B cell (primary cell): ENCODE data around the gene TMEM164.

Source experiments
- CTCF ChIP-seq: fragments of 200-600 bp; IDR thresholded peaks from one replicate; pipeline ENCODE4 v1.8.0; 2022; ENCODE audit warnings: antibody characterized with exemption, mild to moderate bottlenecking
- EZH2 ChIP-seq: IDR thresholded peaks from 2 replicates; pipeline ENCODE4 v1.6.1; 2012; ENCODE audit warnings: borderline replicate concordance, low read depth, mild to moderate bottlenecking, moderate library complexity, low read length; ENCODE audit not compliant: insufficient read depth, poor library complexity, severe bottlenecking

DNA sequence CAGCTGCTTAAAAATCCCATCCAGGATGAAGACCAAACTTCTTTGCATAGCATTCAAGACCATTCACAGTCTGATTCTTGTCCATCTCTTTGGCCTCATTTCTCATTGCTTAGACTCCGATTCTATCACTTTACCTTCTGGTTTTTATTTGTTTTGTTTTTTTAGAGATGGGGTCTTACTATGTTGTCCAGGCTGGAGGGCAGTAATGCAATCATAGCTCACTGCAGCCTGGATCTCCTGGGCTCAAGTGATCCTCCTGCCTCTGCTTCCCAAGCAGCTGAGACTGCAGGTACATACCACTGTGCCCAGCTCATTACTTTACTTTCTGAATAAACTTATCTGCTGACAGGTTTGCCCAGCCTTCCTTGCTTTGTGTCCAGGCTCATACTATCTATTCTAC lies 152.8 kb downstream of the TMEM164 start:
- TF ChIP-seq CTCF: no peak
- TF ChIP-seq EZH2: no peak
